Measurements from ENCODE around the gene PLCG2.

- TF ChIP-seq CTCF (IDR thresholded peaks at IDR 0.05): no peak
- no peak for TF ChIP-seq POLR2AphosphoS5 (IDR thresholded peaks at IDR 0.05)
- no peak for TF ChIP-seq EP300 (IDR thresholded peaks at IDR 0.05)
- TF ChIP-seq POLR2A (IDR thresholded peaks at IDR 0.05): no peak
These were observed 4.7 kb upstream of the PLCG2 start for GRCh38 chr16:81774348-81774747.
